Measurements from ENCODE around the gene ALPI.
"Not testable (repeated sequence)": the region's sequence is repeated elsewhere in the genome, so short reads cannot be mapped to it uniquely, and the experiment has no call there.

ALPI gene

GRCh38 chr2:232446266-232446777 lies 9.6 kb upstream of the ALPI start:
- H3K36me3 ChIP-seq (ENCODE audit: insufficient read depth, low read length); H3K4me3 ChIP-seq (ENCODE audit: low read length): not testable (repeated sequence)

GRCh38 chr2:232447091-232447620 lies 8.8 kb upstream of the ALPI start:
- no peaks in the 10 kb centered on the region for H3K36me3 ChIP-seq (ENCODE audit: insufficient read depth, low read length)

More at GRCh38 chr2:232446266-232446777, 9.6 kb upstream of the ALPI start:
- not testable (repeated sequence) for H3K9me3 ChIP-seq (replicated peaks; ENCODE audit: low read length); H3K4me1 ChIP-seq (ENCODE audit: control insufficient read depth, insufficient read depth, low read length); H3K4me2 ChIP-seq (ENCODE audit: low read length); H3K9ac ChIP-seq (ENCODE audit: low read depth, low read length)
- H3K27me3 ChIP-seq (ENCODE audit: control insufficient read depth, insufficient read depth, low read length): peaks cover 13% of the 10 kb centered on the region

GRCh38 chr2:232447638-232448303 lies 8.2 kb upstream of the ALPI start:
- Histone ChIP-seq H3K4me2 (ENCODE audit: low read length) (no peak overlapping the region), H3K27me3 (ENCODE audit: control insufficient read depth, insufficient read depth, low read length) (peaks cover 10% of the 10 kb centered on the region), H3K4me3 (ENCODE audit: low read length) (no peak overlapping the region), H3K36me3 (ENCODE audit: insufficient read depth, low read length) (no peaks in the 10 kb centered on the region), H3K4me1 (ENCODE audit: control insufficient read depth, insufficient read depth, low read length) (peaks cover 6% of the 10 kb centered on the region), H3K9me3 (replicated peaks; ENCODE audit: low read length) (no peaks in the 10 kb centered on the region), H3K9ac (ENCODE audit: low read depth, low read length) (no peak overlapping the region)

More at GRCh38 chr2:232447091-232447620, 8.8 kb upstream of the ALPI start:
- peaks cover 6% of the 10 kb centered on the region for H3K4me1 ChIP-seq (ENCODE audit: control insufficient read depth, insufficient read depth, low read length)
- no peaks in the 10 kb centered on the region for H3K9me3 ChIP-seq (replicated peaks; ENCODE audit: low read length)
- no peak overlapping the region for H3K4me3 ChIP-seq (ENCODE audit: low read length)
- no peak overlapping the region for H3K9ac ChIP-seq (ENCODE audit: low read depth, low read length)
- H3K27me3 ChIP-seq (ENCODE audit: control insufficient read depth, insufficient read depth, low read length): peaks cover 10% of the 10 kb centered on the region
- H3K4me2 ChIP-seq (ENCODE audit: low read length): no peak overlapping the region

GRCh38 chr2:232448304-232448690 lies 7.7 kb upstream of the ALPI start:
- peaks cover 6% of the 10 kb centered on the region for H3K4me1 ChIP-seq (ENCODE audit: control insufficient read depth, insufficient read depth, low read length)
- no peak overlapping the region for H3K4me3 ChIP-seq (ENCODE audit: low read length)
- H3K9me3 ChIP-seq (replicated peaks; ENCODE audit: low read length): no peaks in the 10 kb centered on the region
- H3K4me2 ChIP-seq (ENCODE audit: low read length): no peak overlapping the region
- H3K9ac ChIP-seq (ENCODE audit: low read depth, low read length): no peak overlapping the region
- H3K27me3 ChIP-seq (ENCODE audit: control insufficient read depth, insufficient read depth, low read length): peaks cover 13% of the 10 kb centered on the region
- H3K36me3 ChIP-seq (ENCODE audit: insufficient read depth, low read length): no peaks in the 10 kb centered on the region

DNA sequence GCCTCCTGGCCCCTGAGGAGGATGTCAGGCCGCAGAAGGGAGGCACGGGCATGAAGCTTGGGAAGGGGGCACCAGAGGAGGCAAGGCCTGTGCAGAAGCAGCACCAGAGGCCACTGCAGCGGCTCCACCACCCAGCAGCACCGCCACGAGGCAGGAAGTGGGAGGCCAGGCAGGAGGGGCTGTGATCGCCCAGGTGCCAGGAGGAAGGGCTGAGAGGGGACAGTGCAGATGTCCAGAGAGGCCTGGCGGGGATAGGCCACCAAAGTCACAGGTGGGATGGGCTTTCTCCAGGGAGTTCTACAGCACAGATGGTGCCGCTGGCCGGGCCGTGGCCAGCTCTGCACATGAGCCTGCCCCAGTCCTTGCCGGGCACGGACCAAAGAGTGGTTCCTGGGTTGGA lies 6.0 kb upstream of the ALPI start:
- Histone ChIP-seq H3K27me3 (ENCODE audit: control insufficient read depth, insufficient read depth, low read length) (peaks cover 18% of the 10 kb centered on the region), H3K9ac (ENCODE audit: low read depth, low read length) (no peak overlapping the region), H3K4me2 (ENCODE audit: low read length) (no peak overlapping the region), H3K4me3 (ENCODE audit: low read length) (no peak overlapping the region), H3K9me3 (replicated peaks; ENCODE audit: low read length) (no peaks in the 10 kb centered on the region), H3K4me1 (ENCODE audit: control insufficient read depth, insufficient read depth, low read length) (peaks cover 6% of the 10 kb centered on the region), H3K36me3 (ENCODE audit: insufficient read depth, low read length) (no peaks in the 10 kb centered on the region)

GRCh38 chr2:232451645-232452044 lies 4.3 kb upstream of the ALPI start:
- H3K4me2 ChIP-seq (ENCODE audit: low read length): not testable (repeated sequence)

GRCh38 chr2:232454630-232455029 lies 1.3 kb upstream of the ALPI start:
- Histone ChIP-seq H3K9ac (ENCODE audit: low read depth, low read length) (no peak overlapping the region), H3K9me3 (replicated peaks; ENCODE audit: low read length) (no peaks in the 10 kb centered on the region), H3K4me2 (ENCODE audit: low read length) (no peak overlapping the region), H3K4me3 (ENCODE audit: low read length) (no peak overlapping the region), H3K36me3 (ENCODE audit: insufficient read depth, low read length) (no peaks in the 10 kb centered on the region), H3K27me3 (ENCODE audit: control insufficient read depth, insufficient read depth, low read length) (peaks cover 55% of the 10 kb centered on the region), H3K4me1 (ENCODE audit: control insufficient read depth, insufficient read depth, low read length) (no peaks in the 10 kb centered on the region)

More at GRCh38 chr2:232451645-232452044, 4.3 kb upstream of the ALPI start:
- not testable (repeated sequence) for H3K4me3 ChIP-seq (ENCODE audit: low read length); H3K4me1 ChIP-seq (ENCODE audit: control insufficient read depth, insufficient read depth, low read length); H3K36me3 ChIP-seq (ENCODE audit: insufficient read depth, low read length); H3K9ac ChIP-seq (ENCODE audit: low read depth, low read length); H3K9me3 ChIP-seq (replicated peaks; ENCODE audit: low read length)
- peaks cover 32% of the 10 kb centered on the region for H3K27me3 ChIP-seq (ENCODE audit: control insufficient read depth, insufficient read depth, low read length)

- Histone ChIP-seq H3K9ac (ENCODE audit: low read depth, low read length) (no peak overlapping the region), H3K27me3 (ENCODE audit: control insufficient read depth, insufficient read depth, low read length) (peaks cover 55% of the 10 kb centered on the region), H3K4me3 (ENCODE audit: low read length) (no peak overlapping the region), H3K36me3 (ENCODE audit: insufficient read depth, low read length) (no peaks in the 10 kb centered on the region), H3K4me2 (ENCODE audit: low read length) (no peak overlapping the region), H3K4me1 (ENCODE audit: control insufficient read depth, insufficient read depth, low read length) (peaks cover 8% of the 10 kb centered on the region), H3K9me3 (replicated peaks; ENCODE audit: low read length) (no peaks in the 10 kb centered on the region)
Observed at GRCh38 chr2:232456296-232457120, 555 bp downstream of the ALPI start.

DNA sequence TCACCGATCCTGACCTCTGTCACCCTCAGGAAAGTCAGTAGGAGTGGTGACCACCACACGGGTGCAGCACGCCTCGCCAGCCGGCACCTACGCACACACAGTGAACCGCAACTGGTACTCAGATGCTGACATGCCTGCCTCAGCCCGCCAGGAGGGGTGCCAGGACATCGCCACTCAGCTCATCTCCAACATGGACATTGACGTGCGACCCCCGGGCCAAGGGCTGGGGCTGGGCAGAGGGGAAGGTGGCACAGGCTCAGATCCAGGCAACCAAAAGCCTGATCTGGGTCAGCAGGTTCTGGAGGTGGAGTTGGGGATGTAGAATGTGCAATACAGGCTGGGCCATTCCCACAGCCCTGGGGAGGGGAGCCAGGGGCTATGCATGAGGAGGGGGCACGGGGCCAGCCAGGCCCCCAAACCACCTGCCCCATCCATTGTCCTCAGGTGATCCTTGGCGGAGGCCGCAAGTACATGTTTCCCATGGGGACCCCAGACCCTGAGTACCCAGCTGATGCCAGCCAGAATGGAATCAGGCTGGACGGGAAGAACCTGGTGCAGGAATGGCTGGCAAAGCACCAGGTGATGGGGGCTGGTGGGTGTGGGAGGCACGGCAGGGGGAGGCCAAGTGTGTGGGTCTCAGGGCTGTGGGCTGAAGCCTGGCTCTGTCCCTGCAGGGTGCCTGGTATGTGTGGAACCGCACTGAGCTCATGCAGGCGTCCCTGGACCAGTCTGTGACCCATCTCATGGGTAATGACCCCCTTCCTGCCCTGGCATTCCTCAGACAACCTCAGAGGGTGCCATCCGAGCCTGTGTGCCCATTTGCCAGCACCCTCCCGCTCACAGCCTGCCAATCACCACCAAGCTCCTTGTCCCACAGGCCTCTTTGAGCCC lies 1.4 kb downstream of the ALPI start:
- H3K4me2 ChIP-seq (ENCODE audit: low read length): no peak overlapping the region
- peaks cover 58% of the 10 kb centered on the region for H3K27me3 ChIP-seq (ENCODE audit: control insufficient read depth, insufficient read depth, low read length)
- H3K4me1 ChIP-seq (ENCODE audit: control insufficient read depth, insufficient read depth, low read length): peaks cover 8% of the 10 kb centered on the region
- H3K9me3 ChIP-seq (replicated peaks; ENCODE audit: low read length): no peaks in the 10 kb centered on the region
- H3K4me3 ChIP-seq (ENCODE audit: low read length): no peak overlapping the region
- H3K36me3 ChIP-seq (ENCODE audit: insufficient read depth, low read length): no peaks in the 10 kb centered on the region
- no peak overlapping the region for H3K9ac ChIP-seq (ENCODE audit: low read depth, low read length)

DNA sequence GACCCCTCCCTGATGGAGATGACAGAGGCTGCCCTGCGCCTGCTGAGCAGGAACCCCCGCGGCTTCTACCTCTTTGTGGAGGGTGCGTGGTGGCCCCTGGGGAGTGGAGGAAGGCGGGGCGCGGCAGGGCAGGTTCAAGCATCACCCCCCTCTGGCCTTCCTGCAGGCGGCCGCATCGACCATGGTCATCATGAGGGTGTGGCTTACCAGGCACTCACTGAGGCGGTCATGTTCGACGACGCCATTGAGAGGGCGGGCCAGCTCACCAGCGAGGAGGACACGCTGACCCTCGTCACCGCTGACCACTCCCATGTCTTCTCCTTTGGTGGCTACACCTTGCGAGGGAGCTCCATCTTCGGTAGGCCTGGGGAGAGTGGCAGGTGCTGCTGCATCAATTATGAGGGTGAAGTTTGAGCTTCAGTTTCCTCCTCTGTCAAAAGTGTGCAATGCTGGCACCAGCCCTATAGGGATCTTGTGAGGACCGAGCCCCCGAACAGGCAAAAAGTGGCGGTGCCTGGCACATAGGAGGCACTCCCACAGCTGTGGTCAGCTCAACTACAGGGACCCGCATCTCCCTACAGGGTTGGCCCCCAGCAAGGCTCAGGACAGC lies 2.2 kb downstream of the ALPI start:
- H3K4me3 ChIP-seq (ENCODE audit: low read length): no peak overlapping the region
- peaks cover 65% of the 10 kb centered on the region for H3K27me3 ChIP-seq (ENCODE audit: control insufficient read depth, insufficient read depth, low read length)
- H3K4me2 ChIP-seq (ENCODE audit: low read length): no peak overlapping the region
- peaks cover 8% of the 10 kb centered on the region for H3K4me1 ChIP-seq (ENCODE audit: control insufficient read depth, insufficient read depth, low read length)
- no peaks in the 10 kb centered on the region for H3K9me3 ChIP-seq (replicated peaks; ENCODE audit: low read length)
- no peaks in the 10 kb centered on the region for H3K36me3 ChIP-seq (ENCODE audit: insufficient read depth, low read length)
- no peak overlapping the region for H3K9ac ChIP-seq (ENCODE audit: low read depth, low read length)
